Measurements from ENCODE around the gene ALCAM.

- TF ChIP-seq CTCF (IDR thresholded peaks at IDR 0.05) (no peak), ZFX (IDR thresholded peaks at IDR 0.05; ENCODE audit: borderline replicate concordance) (no peak)
These were observed 93.0 kb downstream of the ALCAM start for GRCh38 chr3:105459566-105460290.
